KG1 (cell line): ENCODE measurements around the gene AMBP.

Experiments used
- DNase-seq: peaks from one replicate; lab custom pipeline; 2025; lab: John Stamatoyannopoulos, UW

Gene AMBP

DNA sequence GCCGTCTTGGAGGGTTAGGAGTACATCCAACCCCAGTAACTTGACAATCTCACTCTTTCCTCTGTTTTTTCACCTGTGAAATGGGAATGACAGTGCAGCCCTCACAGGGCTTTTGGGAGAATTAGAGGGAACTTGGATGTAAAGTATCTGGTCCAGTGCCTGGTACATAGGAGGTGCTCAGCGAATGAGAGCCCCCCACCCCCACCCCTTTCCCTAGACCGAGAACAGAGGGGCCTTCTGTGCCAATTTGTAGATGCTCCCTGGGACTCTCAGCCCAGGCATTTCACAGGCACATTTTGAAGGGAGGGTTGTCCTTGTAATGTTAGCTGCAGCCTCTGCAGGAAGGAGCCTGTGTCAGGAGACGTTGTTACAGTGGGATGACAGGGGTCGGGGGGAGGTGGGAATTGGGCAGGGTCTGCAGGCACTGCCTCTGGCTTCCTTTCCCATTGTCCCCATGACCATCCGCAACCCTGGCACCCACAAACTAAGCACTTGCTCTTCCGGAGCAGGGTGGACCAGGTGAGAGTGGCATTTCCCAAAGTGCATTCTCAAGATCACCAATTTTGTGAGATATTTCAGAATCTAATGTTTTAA lies 47.0 kb downstream of the AMBP start:
- DNase-seq, result no peak

DNA sequence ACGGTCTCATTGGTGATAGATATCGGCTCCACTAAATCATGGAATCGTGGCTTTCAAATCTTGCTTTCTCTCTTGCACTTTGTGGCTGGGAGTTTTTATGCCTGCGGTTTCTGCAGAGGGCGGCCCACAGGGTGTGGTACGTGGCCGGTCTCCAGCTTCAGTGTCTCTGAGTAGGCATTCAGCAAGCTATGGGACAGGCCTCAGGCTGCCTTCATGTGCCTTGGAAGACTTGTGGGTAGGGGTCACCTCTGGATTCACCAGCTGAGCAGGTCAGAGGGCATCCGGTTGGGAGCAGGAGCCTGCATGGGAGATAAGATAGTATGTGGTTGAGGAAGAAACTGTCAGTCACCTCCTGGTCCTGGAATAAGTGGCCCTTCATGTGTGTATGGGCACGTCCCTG lies 47.7 kb downstream of the AMBP start:
- no peak for DNase-seq

DNA sequence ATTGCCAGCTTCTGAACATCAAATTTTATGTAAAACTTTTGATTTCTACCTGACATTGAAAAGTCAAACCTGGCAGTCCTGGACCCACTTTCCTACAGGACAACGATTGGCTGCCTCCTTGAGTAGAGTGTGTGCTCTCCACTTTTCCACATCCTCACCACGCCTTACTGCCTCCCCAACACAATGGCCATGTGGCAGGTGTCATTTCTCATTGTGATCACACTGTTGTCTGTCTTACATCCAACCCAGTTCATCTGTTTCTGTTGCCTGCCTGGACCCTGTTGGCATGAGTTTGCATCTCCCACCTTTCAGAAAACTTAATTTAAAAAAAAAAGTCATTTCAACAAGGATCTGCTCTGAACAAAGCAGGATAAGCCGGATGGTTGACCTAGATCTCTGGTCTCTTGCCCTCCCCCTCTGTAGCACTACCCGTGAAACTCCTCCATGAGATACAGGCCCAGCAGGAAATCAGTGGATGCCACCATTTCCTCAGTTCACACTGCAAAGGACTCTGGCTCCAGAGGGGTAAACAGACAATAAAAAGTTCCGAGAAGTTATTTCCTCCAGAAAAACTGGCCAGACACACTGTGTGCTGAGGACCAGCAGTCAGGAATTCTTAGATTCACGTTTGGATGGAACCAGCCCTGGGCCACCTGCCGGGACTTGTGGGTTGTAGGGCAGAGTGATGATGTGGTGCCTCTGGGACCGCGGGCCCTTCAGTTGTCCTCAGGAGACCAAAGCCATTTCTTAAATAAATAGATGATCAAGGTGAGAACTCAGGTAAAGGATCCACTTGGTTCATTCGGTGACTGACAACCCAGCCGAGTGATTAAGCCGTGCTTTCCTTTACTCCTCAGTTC lies 48.6 kb downstream of the AMBP start:
- no peak for DNase-seq

GRCh38 chr9:114028646-114029045 lies 49.5 kb downstream of the AMBP start:
- no peak for DNase-seq

GRCh38 chr9:114027863-114028465 lies 50.1 kb downstream of the AMBP start:
- DNase-seq, result no peak

DNA sequence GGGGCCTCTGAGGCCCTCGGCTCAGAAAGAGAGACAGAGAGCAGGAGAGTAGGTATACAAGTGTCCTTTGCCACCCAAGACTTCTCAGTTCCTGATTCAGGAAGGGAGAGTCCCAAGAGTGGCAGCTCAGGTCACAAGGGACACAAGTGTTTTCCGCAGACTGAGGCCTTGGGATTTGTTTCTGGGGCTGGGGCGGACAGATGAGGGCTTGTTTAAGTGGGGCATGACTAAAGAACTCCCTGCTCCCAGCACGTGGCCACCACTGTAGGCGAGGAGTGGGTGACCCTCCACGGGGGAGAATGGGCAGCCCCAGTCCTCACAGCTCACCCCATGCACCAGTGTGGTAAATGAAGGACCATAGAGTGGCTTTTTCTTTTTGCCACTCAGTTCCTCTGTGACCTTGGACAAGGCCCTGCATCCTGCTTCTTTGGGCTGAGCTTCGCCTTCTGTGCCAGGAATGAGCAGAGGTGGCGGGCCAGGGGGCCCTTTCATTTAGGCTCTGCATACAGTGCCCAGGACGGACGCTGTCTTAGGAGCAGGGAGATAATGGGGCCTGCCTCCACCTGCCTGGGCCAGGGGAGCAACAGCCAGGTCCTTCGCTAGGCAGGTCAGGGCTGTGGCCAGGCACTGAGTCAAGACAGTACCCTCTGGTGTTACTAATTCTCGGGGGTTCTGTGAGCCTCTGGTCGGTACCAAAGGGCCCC lies 50.8 kb downstream of the AMBP start:
- no peak for DNase-seq

DNA sequence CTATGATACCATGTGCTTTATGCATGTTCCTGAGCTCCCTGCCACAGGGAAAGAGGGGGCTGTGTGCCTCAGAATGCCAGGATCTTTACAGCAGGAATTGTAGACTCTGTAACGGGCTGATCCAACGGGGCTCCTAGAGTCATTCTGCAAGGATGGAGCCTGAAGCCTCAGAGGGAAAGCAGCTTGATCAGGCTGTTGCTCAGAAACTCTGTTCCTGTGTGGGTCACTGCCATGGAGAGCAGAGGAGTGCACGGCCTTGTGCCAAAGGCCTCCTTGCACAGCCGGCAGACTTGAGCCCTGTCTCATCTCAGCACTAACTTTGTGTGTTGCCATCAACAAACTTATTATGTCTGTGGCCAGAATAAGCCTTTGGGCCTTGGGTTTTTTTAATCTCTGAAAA lies 51.8 kb downstream of the AMBP start:
- no peak for DNase-seq

GRCh38 chr9:114025760-114026159 lies 52.3 kb downstream of the AMBP start:
- no peak for DNase-seq

- no peak for DNase-seq
These were observed 52.8 kb downstream of the AMBP start for GRCh38 chr9:114025196-114025753.

- no peak for DNase-seq
These were observed 54.1 kb downstream of the AMBP start for GRCh38 chr9:114023961-114024360.

GRCh38 chr9:114021578-114021977 lies 56.5 kb downstream of the AMBP start:
- DNase-seq, result no peak

GRCh38 chr9:114017741-114018715 lies 60.1 kb downstream of the AMBP start:
- no peak for DNase-seq

- DNase-seq, result no peak
These were observed 61.3 kb downstream of the AMBP start for GRCh38 chr9:114016629-114017423.

DNA sequence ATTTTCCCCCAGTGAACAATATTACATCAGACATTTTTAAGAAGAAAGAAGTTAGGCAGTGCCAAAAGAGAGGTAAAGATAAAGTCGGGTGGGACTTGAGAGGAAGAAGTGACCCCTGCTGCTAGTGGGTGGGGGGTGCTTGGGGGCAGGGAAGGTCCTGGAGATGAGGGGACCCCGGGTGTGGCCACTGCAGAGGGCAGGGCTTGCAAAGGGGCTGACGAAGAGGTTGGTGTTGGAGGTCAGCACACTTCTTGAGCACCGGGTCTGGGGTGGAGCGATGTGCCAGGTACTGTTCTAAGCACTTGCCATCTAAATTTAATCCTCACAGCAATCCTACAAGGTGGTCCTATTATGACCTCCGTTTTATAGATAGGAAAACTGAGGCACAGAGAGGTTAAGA lies 62.0 kb downstream of the AMBP start:
- DNase-seq, result no peak

GRCh38 chr9:114015607-114016006 lies 62.5 kb downstream of the AMBP start:
- DNase-seq, result no peak

GRCh38 chr9:114014044-114014443 lies 64.1 kb downstream of the AMBP start:
- DNase-seq, result no peak

- no peak for DNase-seq
These were observed 66.0 kb downstream of the AMBP start for GRCh38 chr9:114012126-114012525.

DNA sequence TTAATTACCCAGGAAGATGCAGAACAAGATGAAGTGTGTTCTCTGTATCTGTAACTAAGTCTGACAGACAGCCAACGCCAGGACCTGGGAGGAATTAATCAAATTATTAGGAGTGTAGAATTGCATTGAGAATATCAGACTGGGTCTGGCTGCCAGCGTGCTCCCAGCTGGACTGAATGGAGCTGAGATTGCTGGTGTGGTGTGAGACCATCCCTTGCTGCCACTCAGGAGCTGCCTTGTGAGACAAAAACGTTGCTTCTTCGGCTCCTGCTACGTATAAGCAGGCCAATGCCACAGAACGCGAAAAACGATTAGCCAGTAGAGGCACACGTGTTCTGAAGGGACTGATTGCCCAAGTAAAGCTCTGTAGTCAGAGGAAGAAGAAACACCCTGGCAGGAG lies 66.8 kb downstream of the AMBP start:
- DNase-seq, result no peak
